Dendritic cell treated with granulocyte-macrophage colony-stimulating factor and Interleukin-4, amounts not matched to agents 40 ng/mL and 50 ng/mL, for 4 days (primary cell): ENCODE results near the gene SLC39A13.

Experiments used
- H3K27ac Mint-ChIP-seq: one replicate; pipeline ENCODE4 v1.8.0; 2022; ENCODE audit warnings: mild to moderate bottlenecking, mixed read lengths
- H3K27me3 Mint-ChIP-seq: one replicate; pipeline ENCODE4 v1.8.0; 2022; ENCODE audit warnings: mild to moderate bottlenecking, mixed read lengths
- H3K36me3 Mint-ChIP-seq: one replicate; pipeline ENCODE4 v1.8.0; 2022; ENCODE audit warnings: low read depth, mixed read lengths
- H3K4me1 Mint-ChIP-seq: one replicate; pipeline ENCODE4 v1.8.0; 2022; ENCODE audit warnings: low read depth, mixed read lengths
- H3K4me3 Mint-ChIP-seq: one replicate; pipeline ENCODE4 v1.8.0; 2022; ENCODE audit warnings: mild to moderate bottlenecking, moderate library complexity, mixed read lengths
- H3K9me3 Mint-ChIP-seq: one replicate; pipeline ENCODE4 v1.8.0; 2022; ENCODE audit warnings: mixed read lengths
- intact Hi-C: fragments of 100-400 bp; cut with micrococcal nuclease; formaldehyde crosslinking; loops from one replicate; pipeline ENCODE4 v1.15.0; 2022

SLC39A13 gene

GRCh38 chr11:47390422-47390760 lies 18.0 kb upstream of the SLC39A13 start:
- Mint-ChIP-seq H3K36me3 (peaks cover 77% of the 10 kb centered on the region), H3K4me3 (peak overlapping the region; percentile 77), H3K9me3 (no peaks in the 10 kb centered on the region), H3K27ac (peak overlapping the region; percentile 100), H3K27me3 (no peaks in the 10 kb centered on the region), H3K4me1 (peaks cover 94% of the 10 kb centered on the region)
- intact Hi-C loops = no loop called here

GRCh38 chr11:47391077-47391583 lies 17.3 kb upstream of the SLC39A13 start:
- H3K27ac Mint-ChIP-seq = peak overlapping the region; percentile 100
- no peaks in the 10 kb centered on the region for H3K27me3 Mint-ChIP-seq

GRCh38 chr11:47391711-47392432 lies 16.5 kb upstream of the SLC39A13 start:
- Mint-ChIP-seq H3K4me1 (peaks cover 90% of the 10 kb centered on the region), H3K9me3 (no peaks in the 10 kb centered on the region), H3K27me3 (no peaks in the 10 kb centered on the region), H3K36me3 (peaks cover 77% of the 10 kb centered on the region), H3K27ac (peak overlapping the region; percentile 100), H3K4me3 (peak overlapping the region; percentile 77)
- intact Hi-C loops = no loop called here

More at GRCh38 chr11:47391077-47391583, 17.3 kb upstream of the SLC39A13 start:
- Mint-ChIP-seq H3K36me3 (peaks cover 77% of the 10 kb centered on the region), H3K9me3 (no peaks in the 10 kb centered on the region), H3K4me3 (peak overlapping the region; percentile 77), H3K4me1 (peaks cover 94% of the 10 kb centered on the region)
- intact Hi-C loops = no loop called here

GRCh38 chr11:47392546-47393162 lies 15.7 kb upstream of the SLC39A13 start:
- intact Hi-C loops = no loop called here
- peaks cover 87% of the 10 kb centered on the region for H3K4me1 Mint-ChIP-seq
- peak overlapping the region; percentile 77 for H3K4me3 Mint-ChIP-seq

GRCh38 chr11:47393163-47394049 lies 15.0 kb upstream of the SLC39A13 start:
- Mint-ChIP-seq H3K27me3 (no peaks in the 10 kb centered on the region), H3K4me3 (peak overlapping the region; percentile 77), H3K27ac (peak overlapping the region; percentile 100), H3K4me1 (peaks cover 87% of the 10 kb centered on the region), H3K36me3 (peaks cover 62% of the 10 kb centered on the region), H3K9me3 (no peaks in the 10 kb centered on the region)
- intact Hi-C loops = loop anchor here (1.0 to 2.0 kb wide), 2 partner anchors 15 to 17 kb away; partner anchors contain the start of gene SLC39A13

More at GRCh38 chr11:47392546-47393162, 15.7 kb upstream of the SLC39A13 start:
- Mint-ChIP-seq H3K27ac (peak overlapping the region; percentile 100), H3K9me3 (no peaks in the 10 kb centered on the region), H3K36me3 (peaks cover 70% of the 10 kb centered on the region), H3K27me3 (no peaks in the 10 kb centered on the region)

- Mint-ChIP-seq H3K27ac (peak overlapping the region; percentile 100), H3K4me1 (peaks cover 85% of the 10 kb centered on the region), H3K36me3 (peaks cover 57% of the 10 kb centered on the region), H3K27me3 (no peaks in the 10 kb centered on the region), H3K4me3 (peak overlapping the region; percentile 77), H3K9me3 (no peaks in the 10 kb centered on the region)
- intact Hi-C loops = loop anchor here (1.0 to 2.0 kb wide), 2 partner anchors 14 to 17 kb away; partner anchors contain the start of gene SLC39A13
These were observed 14.4 kb upstream of the SLC39A13 start for GRCh38 chr11:47394050-47394321.

GRCh38 chr11:47394322-47395222 lies 13.8 kb upstream of the SLC39A13 start:
- H3K27me3 Mint-ChIP-seq = no peaks in the 10 kb centered on the region
- H3K27ac Mint-ChIP-seq = peak overlapping the region; percentile 100
- intact Hi-C loops = loop anchor here (1.0 to 2.0 kb wide), 2 partner anchors 14 to 18 kb away; partner anchors contain the start of gene SLC39A13
- peak overlapping the region; percentile 77 for H3K4me3 Mint-ChIP-seq
- peaks cover 51% of the 10 kb centered on the region for H3K36me3 Mint-ChIP-seq
- H3K9me3 Mint-ChIP-seq = no peaks in the 10 kb centered on the region
- peaks cover 83% of the 10 kb centered on the region for H3K4me1 Mint-ChIP-seq

GRCh38 chr11:47395223-47396048 lies 13.0 kb upstream of the SLC39A13 start:
- Mint-ChIP-seq H3K9me3 (no peaks in the 10 kb centered on the region), H3K27ac (peak overlapping the region; percentile 100), H3K4me1 (peaks cover 81% of the 10 kb centered on the region), H3K4me3 (peak overlapping the region; percentile 77), H3K36me3 (peaks cover 43% of the 10 kb centered on the region), H3K27me3 (no peaks in the 10 kb centered on the region)
- intact Hi-C loops = loop anchor here (2.0 kb wide), 1 partner anchor 19 kb away; no protein-coding TSS in a partner anchor

- Mint-ChIP-seq H3K36me3 (peaks cover 40% of the 10 kb centered on the region), H3K9me3 (no peaks in the 10 kb centered on the region), H3K4me3 (peak overlapping the region; percentile 77), H3K4me1 (peaks cover 81% of the 10 kb centered on the region), H3K27me3 (no peaks in the 10 kb centered on the region), H3K27ac (peak overlapping the region; percentile 100)
- intact Hi-C loops = no loop called here
These were observed 12.4 kb upstream of the SLC39A13 start for GRCh38 chr11:47396049-47396320.

GRCh38 chr11:47398011-47398410 lies 10.4 kb upstream of the SLC39A13 start:
- Mint-ChIP-seq H3K4me3 (no peak overlapping the region), H3K36me3 (peaks cover 19% of the 10 kb centered on the region), H3K4me1 (peaks cover 76% of the 10 kb centered on the region), H3K9me3 (no peaks in the 10 kb centered on the region), H3K27ac (peak overlapping the region; percentile 63), H3K27me3 (no peaks in the 10 kb centered on the region)
- intact Hi-C loops = no loop called here

- H3K27ac Mint-ChIP-seq = peak overlapping the region; percentile 63
- H3K4me3 Mint-ChIP-seq = no peak overlapping the region
- peaks cover 14% of the 10 kb centered on the region for H3K36me3 Mint-ChIP-seq
- no peaks in the 10 kb centered on the region for H3K27me3 Mint-ChIP-seq
- intact Hi-C loops = no loop called here
- peaks cover 76% of the 10 kb centered on the region for H3K4me1 Mint-ChIP-seq
- H3K9me3 Mint-ChIP-seq = no peaks in the 10 kb centered on the region
These were observed 9.8 kb upstream of the SLC39A13 start for GRCh38 chr11:47398551-47398950.

- peak overlapping the region; percentile 92 for H3K27ac Mint-ChIP-seq
- intact Hi-C loops = no loop called here
These were observed 8.3 kb upstream of the SLC39A13 start for GRCh38 chr11:47399860-47400767.

More at GRCh38 chr11:47399860-47400767, 8.3 kb upstream of the SLC39A13 start:
- Mint-ChIP-seq H3K4me1 (peaks cover 68% of the 10 kb centered on the region), H3K9me3 (no peaks in the 10 kb centered on the region), H3K27me3 (no peaks in the 10 kb centered on the region), H3K36me3 (no peaks in the 10 kb centered on the region), H3K4me3 (peak overlapping the region; percentile 65)
